BLaER1 treated with 17β-estradiol and CSF1 and Interleukin-3, amounts not matched to agents 10 nM and 100 nM (cell line): Measurements from ENCODE around the gene ARL5C.

Experiments used
- H3K27ac ChIP-seq, 11 experiments: shearing (Covaris generic); formaldehyde crosslinking; 2 replicates each; pipeline ENCODE4 v1.8.1; 2022
- H3K27me3 ChIP-seq, 11 experiments: shearing (Covaris generic); formaldehyde crosslinking; 2 replicates each; pipeline ENCODE4 v1.8.1; 2022
- H3K36me3 ChIP-seq, 11 experiments: shearing (Covaris generic); formaldehyde crosslinking; 2 replicates each; pipeline ENCODE4 v1.8.1; 2022
- H3K4me1 ChIP-seq, 10 experiments: shearing (Covaris generic); formaldehyde crosslinking; 2 replicates each; pipeline ENCODE4 v1.8.1; 2022
- H3K4me2 ChIP-seq, 11 experiments: shearing (Covaris generic); formaldehyde crosslinking; 2 replicates each; pipeline ENCODE4 v1.8.1; 2022
- H3K4me3 ChIP-seq, 10 experiments: shearing (Covaris generic); formaldehyde crosslinking; 2 replicates each; pipeline ENCODE4 v1.8.1; 2022
- H3K9ac ChIP-seq, 11 experiments: shearing (Covaris generic); formaldehyde crosslinking; 2 replicates each; pipeline ENCODE4 v1.8.1; 2022
- H3K9me3 ChIP-seq, 11 experiments: shearing (Covaris generic); formaldehyde crosslinking; replicated peaks in 1 of 11; 2 replicates each; pipeline ENCODE4 v1.8.1; 2022
- H4K20me1 ChIP-seq, 11 experiments: shearing (Covaris generic); formaldehyde crosslinking; 2 replicates each; pipeline ENCODE4 v1.8.1; 2022
- Cebpa-rat ChIP-seq, 11 experiments: shearing (Covaris generic); IDR thresholded peaks; 2 replicates each; pipeline ENCODE4 v1.8.1; 2022

ARL5C gene

DNA sequence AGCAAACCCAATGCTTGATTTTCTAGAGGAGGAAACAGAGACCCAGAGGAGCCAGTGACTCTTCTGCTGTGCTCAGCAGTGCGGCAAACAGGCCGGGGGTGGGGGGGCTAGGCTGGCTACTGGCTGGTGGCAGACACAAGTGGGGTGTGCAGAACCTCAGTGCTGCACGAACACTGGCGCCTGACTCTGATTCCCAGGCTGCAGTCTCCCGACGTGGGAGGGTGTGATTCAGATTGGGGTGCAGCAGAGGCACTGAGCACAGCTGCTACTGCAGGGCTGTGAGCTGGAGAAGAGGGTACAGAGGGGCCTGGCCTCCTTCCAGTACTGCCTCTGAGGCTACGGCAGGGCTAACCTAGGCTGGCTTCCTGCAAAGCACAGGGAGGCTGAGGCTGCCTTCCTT, 42.2 kb upstream of the ARL5C start:
- Histone ChIP-seq H3K27ac (peak overlapping the region in 9 of 11 experiments; percentile 80 to 94 (median 89); a peak in 17 of 22 replicates), H3K4me3 (no peak overlapping the region), H3K9me3 (no peaks in the 10 kb centered on the region), H3K27me3 (no peaks in the 10 kb centered on the region), H3K36me3 (peaks cover 21 to 22% (median 22%) of the 10 kb centered on the region in 11 experiments), H3K9ac (peak overlapping the region in 9 of 11 experiments; percentile 70 to 83 (median 77); a peak in 16 of 22 replicates), H3K4me2 (peak overlapping the region; percentile 91 to 100 (median 99)), H3K4me1 (peaks cover 60 to 86% (median 79%) of the 10 kb centered on the region in 10 experiments), H4K20me1 (peaks cover 20 to 44% (median 34%) of the 10 kb centered on the region in 11 experiments; a peak in 21 of 22 replicates)
- TF ChIP-seq Cebpa-rat (IDR thresholded peaks at IDR 0.05): no peak

GRCh38 chr17:39205112-39205526, 39.2 kb upstream of the ARL5C start:
- H3K27ac ChIP-seq: no peak overlapping the region
- no peaks in the 10 kb centered on the region for H3K9me3 ChIP-seq
- 0 out of 22 replicates have a peak overlapping the region, but pooled peaks of 1 of the 11 experiments have one; percentile 84 for H3K4me2 ChIP-seq
- H3K36me3 ChIP-seq: peaks cover 43 to 47% (median 46%) of the 10 kb centered on the region in 11 experiments
- no peaks in the 10 kb centered on the region for H3K27me3 ChIP-seq
- peaks cover 65 to 78% (median 74%) of the 10 kb centered on the region in 10 experiments for H3K4me1 ChIP-seq
- H3K4me3 ChIP-seq: no peak overlapping the region
- TF ChIP-seq Cebpa-rat (IDR thresholded peaks at IDR 0.05): no peak
- peaks cover 44 to 65% (median 54%) of the 10 kb centered on the region in 11 experiments for H4K20me1 ChIP-seq
- 0 out of 22 replicates have a peak overlapping the region, but pooled peaks of 1 of the 11 experiments have one; percentile 5 for H3K9ac ChIP-seq

GRCh38 chr17:39204245-39204644, 38.3 kb upstream of the ARL5C start:
- TF ChIP-seq Cebpa-rat (IDR thresholded peaks at IDR 0.05): no peak
- peak overlapping the region in 10 of 11 experiments; percentile 5 to 99 (median 95); a peak in 14 of 22 replicates for H3K9ac ChIP-seq
- peaks cover 43 to 47% (median 46%) of the 10 kb centered on the region in 11 experiments for H3K36me3 ChIP-seq
- H3K27ac ChIP-seq: no peak overlapping the region; a peak in 1 of 22 replicates
- H4K20me1 ChIP-seq: peaks cover 44 to 65% (median 54%) of the 10 kb centered on the region in 11 experiments
- H3K4me3 ChIP-seq: peak overlapping the region in 1 of 10 experiments; percentile 86; a peak in 1 of 20 replicates
- H3K9me3 ChIP-seq: no peaks in the 10 kb centered on the region
- H3K4me1 ChIP-seq: peaks cover 61 to 73% (median 69%) of the 10 kb centered on the region in 10 experiments
- no peaks in the 10 kb centered on the region for H3K27me3 ChIP-seq
- H3K4me2 ChIP-seq: peak overlapping the region in 10 of 11 experiments; percentile 55 to 97 (median 90); a peak in 9 of 22 replicates

GRCh38 chr17:39200957-39201510, 35.1 kb upstream of the ARL5C start:
- Histone ChIP-seq H3K4me3 (peak overlapping the region; percentile 79 to 90 (median 87)), H3K9ac (peak overlapping the region; percentile 94 to 100 (median 97)), H3K9me3 (no peaks in the 10 kb centered on the region), H3K4me2 (peak overlapping the region; percentile 79 to 98 (median 93)), H3K36me3 (peaks cover 43 to 47% (median 46%) of the 10 kb centered on the region in 11 experiments), H3K27me3 (no peaks in the 10 kb centered on the region), H3K27ac (peak overlapping the region; percentile 97 to 100 (median 99)), H4K20me1 (peaks cover 44 to 55% (median 49%) of the 10 kb centered on the region in 11 experiments), H3K4me1 (peaks cover 53 to 66% (median 60%) of the 10 kb centered on the region in 10 experiments)
- TF ChIP-seq Cebpa-rat (IDR thresholded peaks at IDR 0.05): no peak

GRCh38 chr17:39200070-39200879, 34.3 kb upstream of the ARL5C start, which contains the start of gene RPL19:
Gene RPL19, plus strand, starts transcription at chr17:39200283. Its CDS starts 62 bp downstream, at chr17:39200345.
- Histone ChIP-seq H3K9ac (peak within 1 kb of the TSS; percentile 94 to 100 (median 97)), H3K27ac (peak within 1 kb of the TSS; percentile 97 to 100 (median 99)), H3K27me3 (no peaks in the 10 kb centered on the region), H3K4me2 (peak within 1 kb of the TSS; percentile 79 to 98 (median 93)), H3K36me3 (peaks cover 43 to 47% (median 45%) of the 10 kb centered on the region in 11 experiments), H4K20me1 (peaks cover 44 to 58% (median 53%) of the 10 kb centered on the region in 11 experiments), H3K4me1 (peaks cover 61 to 69% (median 66%) of the 10 kb centered on the region in 10 experiments), H3K9me3 (no peaks in the 10 kb centered on the region), H3K4me3 (peak within 1 kb of the TSS; percentile 79 to 90 (median 87))
- TF ChIP-seq Cebpa-rat (IDR thresholded peaks at IDR 0.05): no peak

GRCh38 chr17:39199820-39200069, 33.8 kb upstream of the ARL5C start:
- peak overlapping the region; percentile 79 to 98 (median 93) for H3K4me2 ChIP-seq
- peak overlapping the region; percentile 94 to 100 (median 97) for H3K9ac ChIP-seq
- H3K36me3 ChIP-seq: peaks cover 38 to 42% (median 40%) of the 10 kb centered on the region in 11 experiments
- H3K27me3 ChIP-seq: no peaks in the 10 kb centered on the region
- H4K20me1 ChIP-seq: peaks cover 40 to 58% (median 53%) of the 10 kb centered on the region in 11 experiments
- H3K9me3 ChIP-seq: no peaks in the 10 kb centered on the region
- TF ChIP-seq Cebpa-rat (IDR thresholded peaks at IDR 0.05): peak in 3 of 11 experiments; percentile 33 to 66 (median 60); a peak in 3 of 22 replicates
- H3K4me3 ChIP-seq: peak overlapping the region; percentile 79 to 90 (median 87)
- peak overlapping the region; percentile 97 to 100 (median 99) for H3K27ac ChIP-seq
- peaks cover 66 to 75% (median 71%) of the 10 kb centered on the region in 10 experiments for H3K4me1 ChIP-seq

- peaks cover 69 to 78% (median 75%) of the 10 kb centered on the region in 10 experiments for H3K4me1 ChIP-seq
- H3K4me2 ChIP-seq: peak overlapping the region; percentile 79 to 98 (median 93)
- peaks cover 25 to 56% (median 50%) of the 10 kb centered on the region in 11 experiments for H4K20me1 ChIP-seq
- H3K4me3 ChIP-seq: peak overlapping the region; percentile 61 to 84 (median 80); a peak in 18 of 20 replicates
- peak overlapping the region in 8 of 11 experiments; percentile 81 to 97 (median 88); a peak in 17 of 22 replicates for H3K9ac ChIP-seq
- H3K36me3 ChIP-seq: peaks cover 29 to 36% (median 35%) of the 10 kb centered on the region in 11 experiments
- H3K9me3 ChIP-seq: no peaks in the 10 kb centered on the region
- TF ChIP-seq Cebpa-rat (IDR thresholded peaks at IDR 0.05): peak in 2 of 11 experiments; percentile 25 to 54; a peak in 2 of 22 replicates
- H3K27me3 ChIP-seq: no peaks in the 10 kb centered on the region
- H3K27ac ChIP-seq: peak overlapping the region in 10 of 11 experiments; percentile 34 to 100 (median 98); a peak in 18 of 22 replicates
These were observed 32.2 kb upstream of the ARL5C start for GRCh38 chr17:39198186-39198566.

DNA sequence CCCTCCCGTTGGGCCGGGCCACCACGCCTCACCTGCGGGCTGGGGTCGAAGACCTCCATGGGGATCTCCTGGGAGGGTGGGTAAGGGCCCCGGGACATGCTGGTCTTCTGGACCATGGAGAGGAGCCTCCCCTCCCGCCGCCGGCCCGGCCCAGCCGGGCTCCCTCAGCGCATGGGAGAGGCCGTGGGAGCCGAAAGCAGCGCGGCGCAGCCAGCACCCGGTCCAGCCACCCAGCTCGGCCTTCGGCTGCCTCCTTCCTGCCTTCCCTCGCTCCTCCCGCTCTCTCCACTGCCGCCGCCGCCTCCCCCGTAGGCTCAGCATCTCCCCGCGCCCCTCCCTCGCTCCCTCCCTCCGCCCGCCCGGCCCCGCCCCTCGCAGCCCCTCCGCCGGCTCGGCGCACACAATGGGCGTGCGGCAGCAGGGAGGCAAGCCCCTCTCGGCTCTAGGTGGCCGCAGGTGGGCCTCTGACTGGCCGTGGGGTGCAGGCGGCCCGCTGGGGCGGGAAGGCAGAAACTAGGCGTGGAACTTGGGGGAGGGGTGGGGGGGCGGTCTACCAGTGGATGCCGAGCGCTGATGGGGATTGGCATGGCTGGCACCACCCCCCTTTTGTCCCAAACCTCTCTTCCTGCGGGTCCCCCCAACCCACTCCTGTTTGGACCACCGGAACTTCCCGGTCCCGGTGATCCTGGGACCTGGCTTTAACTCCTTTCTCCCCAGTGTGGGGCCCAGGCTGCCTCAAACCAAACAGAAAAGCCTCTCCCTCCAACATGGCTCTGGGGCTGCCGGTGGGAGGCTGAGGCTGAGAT, 31.6 kb upstream of the ARL5C start, which contains the start of gene CACNB1:
TSS of gene CACNB1 (minus strand) at position 290 of the 806 bp plus-strand sequence. CDS start at position 116, 174 bp downstream.
- Histone ChIP-seq H4K20me1 (peaks cover 19 to 56% (median 48%) of the 10 kb centered on the region in 11 experiments), H3K4me2 (peak within 1 kb of the TSS; percentile 79 to 98 (median 93)), H3K36me3 (peaks cover 29 to 36% (median 35%) of the 10 kb centered on the region in 11 experiments), H3K4me1 (peaks cover 64 to 75% (median 72%) of the 10 kb centered on the region in 10 experiments), H3K4me3 (peak within 1 kb of the TSS; percentile 61 to 84 (median 80)), H3K27ac (peak within 1 kb of the TSS in 10 of 11 experiments; percentile 78 to 100 (median 99); a peak in 20 of 22 replicates), H3K9me3 (no peaks in the 10 kb centered on the region), H3K9ac (peak within 1 kb of the TSS; percentile 76 to 99 (median 89)), H3K27me3 (no peaks in the 10 kb centered on the region)
- no peak for TF ChIP-seq Cebpa-rat (IDR thresholded peaks at IDR 0.05)
